HCT116 (cell line): ENCODE measurements around the gene ZBTB1. TPM values are rescaled to one million over a fixed set of nuclear protein-coding genes. Genes with fewer than 3 reads are reported as not detected.
"Not testable (repeated sequence)": the region's sequence is repeated elsewhere in the genome, so short reads cannot be mapped to it uniquely, and the experiment has no call there.

Experiments used
- ATAC-seq: fragments of 200-7000 bp; cut with Tn5 transposase; 2 replicates; pipeline ENCODE4 v1.9.1; 2020; ENCODE audit warnings: mild to moderate bottlenecking, moderate library complexity
- BruUV-seq: library from RNA; stranded (reverse); fragments of 400-500 nt; replicated peaks from 2 replicates; lab custom pipeline; 2021; lab: Mats Ljungman, UMichigan
- CTCF ChIA-PET: fragments of 300-600 bp; sonication (Branson Sonifier 250); formaldehyde crosslinking; loops from one replicate; lab custom pipeline; 2021; ENCODE audit warnings: antibody characterized with exemption; lab: Charles Lee
- POLR2A ChIA-PET: fragments of 300-600, 350-600 bp; sonication (Branson Sonifier 250); formaldehyde crosslinking; loops from one replicate; lab custom pipeline; 2021; ENCODE audit warnings: antibody characterized with exemption; lab: Charles Lee
- RAD21 ChIA-PET, 2 experiments: fragments of 300-600 bp; sonication (Branson Sonifier 250); formaldehyde crosslinking; loops; one replicate each; lab custom pipeline; 2023; ENCODE audit warnings: low total read pairs in 2 of 2; ENCODE audit not compliant: uncharacterized antibody in 2 of 2, unreplicated experiment in 2 of 2, low non-redundant PET in 1 of 2; lab: Charles Lee
- DNase-seq: peaks from one replicate; pipeline ENCODE4 v3.0.0-alpha.2; 2010; ENCODE audit warnings: low read depth, low spot score
- H2AFZ ChIP-seq: fragments of 200-600 bp; shearing (Covaris generic), sonication (generic); 2 replicates; pipeline ENCODE4 v1.6.1; 2017; ENCODE audit warnings: low read depth, mixed run types, mixed read lengths, antibody characterized with exemption, low read length; ENCODE audit not compliant: poor library complexity, severe bottlenecking
- H3K27ac ChIP-seq: 2 replicates; pipeline ENCODE4 v1.5.1; 2012; ENCODE audit warnings: low read depth, low read length
- H3K27me3 ChIP-seq: fragments of 200-600 bp; sonication (generic); 2 replicates; pipeline ENCODE4 v1.6.1; 2016; ENCODE audit warnings: mixed run types, low read length, mixed read lengths; ENCODE audit not compliant: insufficient read depth
- H3K36me3 ChIP-seq, 2 experiments: fragments of 200-500 bp in 1 of 2; fragments of 200-600 bp in 1 of 2; sonication (Bioruptor generic) in 1 of 2; sonication (generic) in 1 of 2; 2 replicates each; pipeline versions ENCODE4 v1.5.1 to v1.6.1; 2014 to 2016; ENCODE audit warnings: low read length in 2 of 2, inconsistent platforms in 1 of 2, mixed read lengths in 1 of 2, mixed run types in 1 of 2; ENCODE audit not compliant: insufficient read depth in 2 of 2, control insufficient read depth in 1 of 2
- H3K4me1 ChIP-seq, 2 experiments: fragments of 200-600 bp in 1 of 2; sonication (generic) in 1 of 2; 2 replicates each; pipeline versions ENCODE4 v1.5.1 to v1.6.1; 2012 to 2017; ENCODE audit warnings: low read length in 2 of 2, inconsistent platforms in 1 of 2, mild to moderate bottlenecking in 1 of 2, mixed read lengths in 1 of 2, mixed run types in 1 of 2, moderate library complexity in 1 of 2; ENCODE audit not compliant: insufficient read depth in 2 of 2, control insufficient read depth in 1 of 2
- H3K4me2 ChIP-seq: fragments of 200-600 bp; sonication (generic); 2 replicates; pipeline ENCODE4 v1.6.1; 2017; ENCODE audit warnings: mixed run types, low read length, mixed read lengths
- H3K4me3 ChIP-seq, 2 experiments: fragments of 200-600 bp in 1 of 2; sonication (generic) in 1 of 2; replicated peaks in 1 of 2; 2 replicates each; pipeline ENCODE4 v1.5.1; 2011 to 2016; ENCODE audit warnings: low read length in 2 of 2, control low read depth in 1 of 2, low read depth in 1 of 2, mild to moderate bottlenecking in 1 of 2, mixed read lengths in 1 of 2, mixed run types in 1 of 2
- H3K79me2 ChIP-seq: fragments of 200-600 bp; sonication (generic); 2 replicates; pipeline ENCODE4 v1.6.1; 2017; ENCODE audit warnings: mild to moderate bottlenecking, mixed run types, low read length, moderate library complexity, mixed read lengths; ENCODE audit not compliant: insufficient read depth
- H3K9ac ChIP-seq: fragments of 200-600 bp; sonication (generic); 2 replicates; pipeline ENCODE4 v1.6.1; 2016; ENCODE audit warnings: low read length, mixed read lengths
- H3K9me2 ChIP-seq: fragments of 200-600 bp; sonication (generic), shearing (Covaris generic); 2 replicates; pipeline ENCODE4 v1.6.1; 2017; ENCODE audit warnings: mixed run types, mild to moderate bottlenecking, moderate library complexity; ENCODE audit not compliant: insufficient read depth
- H3K9me3 ChIP-seq, 2 experiments: fragments of 200-500 bp in 1 of 2; fragments of 200-600 bp in 1 of 2; sonication (Bioruptor generic) in 1 of 2; sonication (generic) in 1 of 2; 2 replicates each; pipeline ENCODE4 v1.6.1; 2014 to 2017; ENCODE audit warnings: low read length in 2 of 2, mixed read lengths in 2 of 2, inconsistent platforms in 1 of 2, low read depth in 1 of 2, mild to moderate bottlenecking in 1 of 2, mixed run types in 1 of 2, moderate library complexity in 1 of 2; ENCODE audit not compliant: control insufficient read depth in 1 of 2, insufficient read depth in 1 of 2
- H4K20me1 ChIP-seq: fragments of 200-600 bp; sonication (generic), shearing (Covaris generic); 2 replicates; pipeline ENCODE4 v1.6.1; 2017; ENCODE audit warnings: mixed run types, mild to moderate bottlenecking, moderate library complexity; ENCODE audit not compliant: insufficient read depth
- CEBPB ChIP-seq: IDR thresholded peaks from 2 replicates; pipeline ENCODE4 v1.6.1; 2012; ENCODE audit warnings: low read depth
- CTCF ChIP-seq, 3 experiments: fragments of 200-600 bp in 1 of 3; sonication (generic) in 1 of 3; IDR thresholded peaks in 2 of 3; conservative IDR thresholded peaks in 1 of 3; 2 replicates each; pipeline ENCODE4 v1.5.1; 2012 to 2017; ENCODE audit warnings: low read depth in 2 of 3, low read length in 2 of 3, antibody characterized with exemption in 1 of 3, borderline replicate concordance in 1 of 3, control low read depth in 1 of 3, mild to moderate bottlenecking in 1 of 3, mixed read lengths in 1 of 3, mixed run types in 1 of 3, moderate library complexity in 1 of 3; ENCODE audit not compliant: insufficient read depth in 1 of 3
- SIN3A ChIP-seq: IDR thresholded peaks from 2 replicates; pipeline ENCODE4 v1.6.1; 2012; ENCODE audit warnings: low read depth
- ZBTB33 ChIP-seq: IDR thresholded peaks from 2 replicates; pipeline ENCODE4 v1.6.1; 2011; ENCODE audit warnings: mild to moderate bottlenecking, low read length, moderate library complexity; ENCODE audit not compliant: insufficient replicate concordance; ENCODE audit errors: extremely low read depth
- intact Hi-C: fragments of 100-400 bp; cut with micrococcal nuclease; formaldehyde crosslinking; loops from 2 replicates; pipeline ENCODE4 v1.10.0; 2022
- total RNA-seq: library from RNA; stranded (reverse); gene quantifications from one replicate; pipeline ENCODE4 v1.2.1, GENCODE V29; 2021; ENCODE audit not compliant: unreplicated experiment

ZBTB1 gene
- total RNA-seq, 1 experiment from 2014 or later: 20.6 TPM

DNA sequence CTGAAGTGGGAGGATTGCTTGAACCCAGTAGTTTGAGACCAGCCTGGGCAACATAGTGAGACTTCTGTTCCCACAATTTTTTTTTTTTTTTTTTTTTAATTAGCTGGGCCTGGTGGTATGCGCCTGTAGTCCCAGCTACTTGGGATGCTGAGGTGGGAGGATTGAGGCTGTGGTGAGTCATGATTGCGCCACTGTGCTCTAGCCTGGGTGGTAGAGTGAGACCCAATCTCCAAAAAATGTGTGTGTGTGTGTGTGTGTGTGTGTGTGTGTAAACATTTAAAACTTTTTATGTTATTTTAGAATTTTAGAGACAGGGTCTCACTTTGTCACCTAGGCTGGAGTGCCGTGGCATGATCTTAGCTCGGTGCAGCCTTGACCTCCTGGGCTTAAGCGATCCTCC is 52.0 kb downstream of the ZBTB1 start:
- ChIA-PET CTCF (interaction anchor here (1.1 kb wide), 1 partner anchor 81 kb away, joined by 3 read pairs; no protein-coding TSS in a partner anchor), POLR2A (no interaction called here), RAD21 (no interaction called here)
- Histone ChIP-seq H3K9me3 (no peaks in the 10 kb centered on the region), H3K27me3 (no peaks in the 10 kb centered on the region), H3K4me2 (no peak overlapping the region), H3K4me3 (no peak overlapping the region), H3K4me1 (no peaks in the 10 kb centered on the region), H2AFZ (no peak overlapping the region), H3K79me2 (no peaks in the 10 kb centered on the region), H3K27ac (no peak overlapping the region), H3K9ac (no peak overlapping the region), H3K36me3 (no peaks in the 10 kb centered on the region), H3K9me2 (no peaks in the 10 kb centered on the region), H4K20me1 (no peaks in the 10 kb centered on the region)
- BruUV-seq: no TSS peak
- ATAC-seq: no peak
- TF ChIP-seq CTCF (IDR thresholded peaks at IDR 0.05 in 2 of 3, conservative IDR thresholded peaks at IDR 0.05 in 1 of 3; ENCODE audit: borderline replicate concordance in 1 of 3, insufficient read depth in 1 of 3, low read depth in 2 of 3, low read length in 2 of 3) (no peak), ZBTB33 (no peak), SIN3A (no peak), CEBPB (0 out of 2 replicates have a peak, but pooled peaks have one; percentile 34)
- no peak for DNase-seq
- intact Hi-C loops: no loop called here

GRCh38 chr14:64558216-64558615 is 53.6 kb downstream of the ZBTB1 start:
- H2AFZ ChIP-seq, H3K9me2 ChIP-seq, H3K36me3 ChIP-seq, DNase-seq, H3K4me3 ChIP-seq, H3K4me1 ChIP-seq, H4K20me1 ChIP-seq, intact Hi-C loops, H3K9me3 ChIP-seq, BruUV-seq, H3K27me3 ChIP-seq, H3K79me2 ChIP-seq, RAD21 ChIA-PET, ATAC-seq, CTCF ChIA-PET, H3K4me2 ChIP-seq, H3K27ac ChIP-seq, H3K9ac ChIP-seq: not testable (repeated sequence)
- POLR2A ChIA-PET: interaction anchor here (0.6 kb wide), 1 partner anchor 15 kb away, joined by 3 read pairs; no protein-coding TSS in a partner anchor
